HepG2 (cell line): ENCODE measurements around the gene STEAP1. TPM values are rescaled to one million over a fixed set of nuclear protein-coding genes. Genes with fewer than 3 reads are reported as not detected.
"Not testable (repeated sequence)": the region's sequence is repeated elsewhere in the genome, so short reads cannot be mapped to it uniquely, and the experiment has no call there.

Source experiments
- ARID2 ChIP-seq: sonication (generic); formaldehyde crosslinking; IDR thresholded peaks from 2 replicates; pipeline ENCODE4 v1.8.1; 2022; ENCODE audit warnings: mild to moderate bottlenecking, missing genetic modification reagents, borderline replicate concordance
- HDAC2 ChIP-seq: sonication (generic); formaldehyde crosslinking; IDR thresholded peaks from 2 replicates; pipeline ENCODE4 v1.4.0; 2020; ENCODE audit warnings: missing genetic modification reagents
- IKZF4 ChIP-seq: sonication (generic); formaldehyde crosslinking; IDR thresholded peaks from 2 replicates; pipeline ENCODE4 v1.5.1; 2020; ENCODE audit warnings: borderline replicate concordance, mild to moderate bottlenecking, low read depth, missing genetic modification reagents; ENCODE audit errors: not compliant biosample characterization
- PAX8 ChIP-seq: sonication (generic); formaldehyde crosslinking; IDR thresholded peaks from 2 replicates; pipeline ENCODE4 v1.8.0; 2022; ENCODE audit warnings: mild to moderate bottlenecking, missing genetic modification reagents, borderline replicate concordance
- RCOR2 ChIP-seq: IDR thresholded peaks from 2 replicates; pipeline ENCODE4 v1.6.1; 2016; ENCODE audit warnings: missing biosample characterization, missing genetic modification reagents
- SIN3A ChIP-seq: IDR thresholded peaks from 2 replicates; pipeline ENCODE4 v1.6.1; 2011; ENCODE audit warnings: low read depth, mild to moderate bottlenecking, control low read depth, low read length, borderline replicate concordance
- ZNF180 ChIP-seq: sonication (generic); formaldehyde crosslinking; IDR thresholded peaks from 2 replicates; pipeline ENCODE4 v1.4.0; 2020; ENCODE audit warnings: low read depth, missing genetic modification reagents, borderline replicate concordance
- ZNF230 ChIP-seq: sonication (generic); formaldehyde crosslinking; IDR thresholded peaks from 2 replicates; pipeline ENCODE4 v1.4.0; 2020; ENCODE audit warnings: mild to moderate bottlenecking, missing genetic modification reagents
- ZNF264 ChIP-seq: sonication (generic); formaldehyde crosslinking; IDR thresholded peaks from 2 replicates; pipeline ENCODE4 v1.4.0; 2020; ENCODE audit warnings: missing genetic modification reagents
- polyA plus RNA-seq, 8 experiments: library from polyadenylated mRNA; depleted of rRNA in 3 of 8; stranded (reverse) in 7 of 8; unstranded in 1 of 8; fragments of >200 nt; fragmentation: Illumina TruSeq in 4 of 8; extraction: Trizol in 4 of 8; gene quantifications; 2 replicates each; pipeline versions ENCODE4 v1.2.1 to v1.2.3, GENCODE V29; 2011 to 2016; ENCODE audit warnings: low read depth in 4 of 8, missing spikeins in 1 of 8, mixed read lengths in 1 of 8; ENCODE audit not compliant: insufficient read depth in 1 of 8
- total RNA-seq, 5 experiments: library from RNA; depleted of rRNA; stranded (reverse); fragments of >200 nt; fragmentation: Illumina TruSeq; extraction: Trizol; gene quantifications; 2 replicates each; pipeline ENCODE4 v1.2.3, GENCODE V29; 2016; ENCODE audit warnings: low read depth in 1 of 5
- TF ChIP-seq, protein P1 (sequence below): sonication (generic); formaldehyde crosslinking; IDR thresholded peaks from 2 replicates; pipeline ENCODE4 v1.4.0; 2020; ENCODE audit warnings: missing genetic modification reagents, borderline replicate concordance
- TF ChIP-seq, protein P2 (sequence below), 2 experiments: fragments of 450-650 bp in 1 of 2; sonication (generic) in 1 of 2; formaldehyde crosslinking in 1 of 2; IDR thresholded peaks; 2 replicates each; pipeline versions ENCODE4 v1.6.1 to v1.8.0; 2016 to 2022; ENCODE audit warnings: antibody characterized with exemption in 1 of 2, mild to moderate bottlenecking in 1 of 2, missing genetic modification reagents in 1 of 2
- TF ChIP-seq, protein P3 (sequence below): sonication (generic); formaldehyde crosslinking; IDR thresholded peaks from 2 replicates; pipeline ENCODE4 v1.5.1; 2020; ENCODE audit warnings: missing genetic modification reagents, mild to moderate bottlenecking, borderline replicate concordance

The STEAP1 gene
- total and polyA plus RNA-seq, 2 of the 13 experiments (the other 11 are each of a cell fraction or from before 2014, with no cell fraction given), result 23.2 to 24.2 TPM

- TF ChIP-seq, protein P1, sequence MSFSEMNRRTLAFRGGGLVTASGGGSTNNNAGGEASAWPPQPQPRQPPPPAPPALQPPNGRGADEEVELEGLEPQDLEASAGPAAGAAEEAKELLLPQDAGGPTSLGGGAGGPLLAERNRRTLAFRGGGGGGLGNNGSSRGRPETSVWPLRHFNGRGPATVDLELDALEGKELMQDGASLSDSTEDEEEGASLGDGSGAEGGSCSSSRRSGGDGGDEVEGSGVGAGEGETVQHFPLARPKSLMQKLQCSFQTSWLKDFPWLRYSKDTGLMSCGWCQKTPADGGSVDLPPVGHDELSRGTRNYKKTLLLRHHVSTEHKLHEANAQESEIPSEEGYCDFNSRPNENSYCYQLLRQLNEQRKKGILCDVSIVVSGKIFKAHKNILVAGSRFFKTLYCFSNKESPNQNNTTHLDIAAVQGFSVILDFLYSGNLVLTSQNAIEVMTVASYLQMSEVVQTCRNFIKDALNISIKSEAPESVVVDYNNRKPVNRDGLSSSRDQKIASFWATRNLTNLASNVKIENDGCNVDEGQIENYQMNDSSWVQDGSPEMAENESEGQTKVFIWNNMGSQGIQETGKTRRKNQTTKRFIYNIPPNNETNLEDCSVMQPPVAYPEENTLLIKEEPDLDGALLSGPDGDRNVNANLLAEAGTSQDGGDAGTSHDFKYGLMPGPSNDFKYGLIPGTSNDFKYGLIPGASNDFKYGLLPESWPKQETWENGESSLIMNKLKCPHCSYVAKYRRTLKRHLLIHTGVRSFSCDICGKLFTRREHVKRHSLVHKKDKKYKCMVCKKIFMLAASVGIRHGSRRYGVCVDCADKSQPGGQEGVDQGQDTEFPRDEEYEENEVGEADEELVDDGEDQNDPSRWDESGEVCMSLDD (CRISPR knock-in tag), result peak; percentile 88
- 0 out of 2 replicates have a peak, but pooled peaks have one; percentile 22 for TF ChIP-seq RCOR2
- TF ChIP-seq, protein P2, sequence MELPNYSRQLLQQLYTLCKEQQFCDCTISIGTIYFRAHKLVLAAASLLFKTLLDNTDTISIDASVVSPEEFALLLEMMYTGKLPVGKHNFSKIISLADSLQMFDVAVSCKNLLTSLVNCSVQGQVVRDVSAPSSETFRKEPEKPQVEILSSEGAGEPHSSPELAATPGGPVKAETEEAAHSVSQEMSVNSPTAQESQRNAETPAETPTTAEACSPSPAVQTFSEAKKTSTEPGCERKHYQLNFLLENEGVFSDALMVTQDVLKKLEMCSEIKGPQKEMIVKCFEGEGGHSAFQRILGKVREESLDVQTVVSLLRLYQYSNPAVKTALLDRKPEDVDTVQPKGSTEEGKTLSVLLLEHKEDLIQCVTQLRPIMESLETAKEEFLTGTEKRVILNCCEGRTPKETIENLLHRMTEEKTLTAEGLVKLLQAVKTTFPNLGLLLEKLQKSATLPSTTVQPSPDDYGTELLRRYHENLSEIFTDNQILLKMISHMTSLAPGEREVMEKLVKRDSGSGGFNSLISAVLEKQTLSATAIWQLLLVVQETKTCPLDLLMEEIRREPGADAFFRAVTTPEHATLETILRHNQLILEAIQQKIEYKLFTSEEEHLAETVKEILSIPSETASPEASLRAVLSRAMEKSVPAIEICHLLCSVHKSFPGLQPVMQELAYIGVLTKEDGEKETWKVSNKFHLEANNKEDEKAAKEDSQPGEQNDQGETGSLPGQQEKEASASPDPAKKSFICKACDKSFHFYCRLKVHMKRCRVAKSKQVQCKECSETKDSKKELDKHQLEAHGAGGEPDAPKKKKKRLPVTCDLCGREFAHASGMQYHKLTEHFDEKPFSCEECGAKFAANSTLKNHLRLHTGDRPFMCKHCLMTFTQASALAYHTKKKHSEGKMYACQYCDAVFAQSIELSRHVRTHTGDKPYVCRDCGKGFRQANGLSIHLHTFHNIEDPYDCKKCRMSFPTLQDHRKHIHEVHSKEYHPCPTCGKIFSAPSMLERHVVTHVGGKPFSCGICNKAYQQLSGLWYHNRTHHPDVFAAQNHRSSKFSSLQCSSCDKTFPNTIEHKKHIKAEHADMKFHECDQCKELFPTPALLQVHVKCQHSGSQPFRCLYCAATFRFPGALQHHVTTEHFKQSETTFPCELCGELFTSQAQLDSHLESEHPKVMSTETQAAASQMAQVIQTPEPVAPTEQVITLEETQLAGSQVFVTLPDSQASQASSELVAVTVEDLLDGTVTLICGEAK (IDR thresholded peaks at IDR 0.05), result not testable (repeated sequence)
- TF ChIP-seq, protein P2 (CRISPR knock-in tag; IDR thresholded peaks at IDR 0.05), result peak; percentile 50; the same call in 1 of the 2 replicates
- peak; percentile 80 for TF ChIP-seq ZNF264 (CRISPR knock-in tag)
- TF ChIP-seq, protein P3, sequence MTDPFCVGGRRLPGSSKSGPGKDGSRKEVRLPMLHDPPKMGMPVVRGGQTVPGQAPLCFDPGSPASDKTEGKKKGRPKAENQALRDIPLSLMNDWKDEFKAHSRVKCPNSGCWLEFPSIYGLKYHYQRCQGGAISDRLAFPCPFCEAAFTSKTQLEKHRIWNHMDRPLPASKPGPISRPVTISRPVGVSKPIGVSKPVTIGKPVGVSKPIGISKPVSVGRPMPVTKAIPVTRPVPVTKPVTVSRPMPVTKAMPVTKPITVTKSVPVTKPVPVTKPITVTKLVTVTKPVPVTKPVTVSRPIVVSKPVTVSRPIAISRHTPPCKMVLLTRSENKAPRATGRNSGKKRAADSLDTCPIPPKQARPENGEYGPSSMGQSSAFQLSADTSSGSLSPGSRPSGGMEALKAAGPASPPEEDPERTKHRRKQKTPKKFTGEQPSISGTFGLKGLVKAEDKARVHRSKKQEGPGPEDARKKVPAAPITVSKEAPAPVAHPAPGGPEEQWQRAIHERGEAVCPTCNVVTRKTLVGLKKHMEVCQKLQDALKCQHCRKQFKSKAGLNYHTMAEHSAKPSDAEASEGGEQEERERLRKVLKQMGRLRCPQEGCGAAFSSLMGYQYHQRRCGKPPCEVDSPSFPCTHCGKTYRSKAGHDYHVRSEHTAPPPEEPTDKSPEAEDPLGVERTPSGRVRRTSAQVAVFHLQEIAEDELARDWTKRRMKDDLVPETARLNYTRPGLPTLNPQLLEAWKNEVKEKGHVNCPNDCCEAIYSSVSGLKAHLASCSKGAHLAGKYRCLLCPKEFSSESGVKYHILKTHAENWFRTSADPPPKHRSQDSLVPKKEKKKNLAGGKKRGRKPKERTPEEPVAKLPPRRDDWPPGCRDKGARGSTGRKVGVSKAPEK (CRISPR knock-in tag), result peak; percentile 99
- peak; percentile 62; the same call in 1 of the 2 replicates for TF ChIP-seq HDAC2
- TF ChIP-seq PAX8 (CRISPR knock-in tag), result 0 out of 2 replicates have a peak, but pooled peaks have one; percentile 39
- TF ChIP-seq ARID2 (CRISPR knock-in tag), result peak; percentile 73; the same call in 1 of the 2 replicates
- 0 out of 2 replicates have a peak, but pooled peaks have one; percentile 30 for TF ChIP-seq ZNF180 (CRISPR knock-in tag)
- TF ChIP-seq ZNF230, result peak; percentile 76
- peak; percentile 48; the same call in 1 of the 2 replicates for TF ChIP-seq SIN3A
- peak; percentile 36 for TF ChIP-seq IKZF4 (CRISPR knock-in tag)
Observed at GRCh38 chr7:90153943-90154771, at the start of gene STEAP1 (continued).
